ENCODE results near the gene HGD. TPM values are rescaled to one million over a fixed set of nuclear protein-coding genes. Genes with fewer than 3 reads are reported as not detected.
"Not testable (repeated sequence)": the region's sequence is repeated elsewhere in the genome, so short reads cannot be mapped to it uniquely, and the experiment has no call there.

HGD gene
- total RNA-seq, 2 donors from 2014 or later, result 47.1 to 104 TPM

GRCh38 chr3:120678331-120678947 lies 3.6 kb downstream of the HGD start:
- Histone ChIP-seq H3K9me3 (no peaks in the 10 kb centered on the region), H3K4me3 (peak overlapping the region in 1 of 2 donors; percentile 3), H3K4me1 (replicated peaks) (peaks cover 6% of the 10 kb centered on the region), H3K27me3 (replicated peaks; ENCODE audit: insufficient read depth) (no peaks in the 10 kb centered on the region), H3K27ac (peak overlapping the region; percentile 31 to 84), H3K36me3 (no peaks in the 10 kb centered on the region)
- intact Hi-C loops (cut with DNase I), result no loop called here
- no peak for TF ChIP-seq CTCF (IDR thresholded peaks at IDR 0.05)
- peak; percentile 57 for TF ChIP-seq POLR2AphosphoS5 (IDR thresholded peaks at IDR 0.05)
- WGBS, result 4% methylated on average over 6 of the region's 6 CpGs
- DNase-seq (ENCODE audit: low spot score), result peak; percentile 55

- H3K9me3 ChIP-seq; H3K36me3 ChIP-seq; intact Hi-C loops (cut with DNase I); H3K27me3 ChIP-seq (replicated peaks; ENCODE audit: insufficient read depth); H3K4me1 ChIP-seq (replicated peaks); H3K4me3 ChIP-seq; DNase-seq (ENCODE audit: low spot score); H3K27ac ChIP-seq: not testable (repeated sequence)
- 95% methylated on average over 7 of the region's 7 CpGs for WGBS
Measured at GRCh38 chr3:120677193-120677592, 4.8 kb downstream of the HGD start.

- Histone ChIP-seq H3K27me3 (replicated peaks; ENCODE audit: insufficient read depth) (no peaks in the 10 kb centered on the region), H3K36me3 (no peaks in the 10 kb centered on the region), H3K4me3 (no peak overlapping the region), H3K9me3 (no peaks in the 10 kb centered on the region), H3K4me1 (replicated peaks) (no peaks in the 10 kb centered on the region), H3K27ac (no peak overlapping the region)
- intact Hi-C loops (cut with DNase I), result no loop called here
- no peak for TF ChIP-seq POLR2A (IDR thresholded peaks at IDR 0.05)
- TF ChIP-seq CTCF (IDR thresholded peaks at IDR 0.05), result no peak
- no peak for TF ChIP-seq POLR2AphosphoS5 (IDR thresholded peaks at IDR 0.05)
- DNase-seq (ENCODE audit: low spot score), result no peak
- 10% methylated on average over 2 of the region's 2 CpGs for WGBS
Measured at GRCh38 chr3:120673116-120673515, 8.9 kb downstream of the HGD start.

GRCh38 chr3:120670576-120670975 lies 11.5 kb downstream of the HGD start:
- WGBS, result 88% methylated on average over 2 of the region's 2 CpGs
- H3K36me3 ChIP-seq, result no peaks in the 10 kb centered on the region
- no peaks in the 10 kb centered on the region for H3K4me1 ChIP-seq (replicated peaks)
- no peaks in the 10 kb centered on the region for H3K27me3 ChIP-seq (replicated peaks; ENCODE audit: insufficient read depth)
- H3K27ac ChIP-seq, result no peak overlapping the region
- TF ChIP-seq POLR2AphosphoS5 (IDR thresholded peaks at IDR 0.05), result no peak
- no peak for TF ChIP-seq CTCF (IDR thresholded peaks at IDR 0.05)
- H3K4me3 ChIP-seq, result no peak overlapping the region
- intact Hi-C loops (cut with DNase I), result no loop called here
- no peaks in the 10 kb centered on the region for H3K9me3 ChIP-seq
- DNase-seq (ENCODE audit: low spot score), result no peak

- TF ChIP-seq CTCF (IDR thresholded peaks at IDR 0.05) (no peak), POLR2A (IDR thresholded peaks at IDR 0.05) (no peak), POLR2AphosphoS5 (IDR thresholded peaks at IDR 0.05) (no peak)
- Histone ChIP-seq H3K9me3 (no peaks in the 10 kb centered on the region), H3K4me3 (no peak overlapping the region), H3K4me1 (replicated peaks) (no peaks in the 10 kb centered on the region), H3K36me3 (no peaks in the 10 kb centered on the region), H3K27ac (no peak overlapping the region), H3K27me3 (replicated peaks; ENCODE audit: insufficient read depth) (no peaks in the 10 kb centered on the region)
- DNase-seq (ENCODE audit: low spot score), result no peak
- intact Hi-C loops (cut with DNase I), result no loop called here
Measured at GRCh38 chr3:120664926-120665325, 17.1 kb downstream of the HGD start.
